ENCODE data around the gene RFPL1. TPM values are rescaled to one million over a fixed set of nuclear protein-coding genes. Genes with fewer than 3 reads are reported as not detected.

Gene RFPL1
- total RNA-seq, 4 donors from 2014 or later = not detected

GRCh38 chr22:29433856-29434255, 4.5 kb upstream of the RFPL1 start:
- TF ChIP-seq POLR2AphosphoS5 (IDR thresholded peaks at IDR 0.05) = no peak
- no peak for TF ChIP-seq POLR2A (IDR thresholded peaks at IDR 0.05)
- H3K27me3 ChIP-seq = peaks cover 43% of the 10 kb centered on the region
- ATAC-seq = no peak
- H3K36me3 ChIP-seq = no peaks in the 10 kb centered on the region
- H3K4me3 ChIP-seq = no peak overlapping the region
- no peak overlapping the region for H3K27ac ChIP-seq
- H3K9me3 ChIP-seq = no peaks in the 10 kb centered on the region
- H3K4me1 ChIP-seq = no peaks in the 10 kb centered on the region
- WGBS, 2 donors (ENCODE audit: low coverage in 1 of 2) = 95 to 100% methylated on average over 1 to 3 of the region's 3 CpGs

GRCh38 chr22:29434288-29434687, 4.1 kb upstream of the RFPL1 start:
- Histone ChIP-seq H3K27ac (no peak overlapping the region), H3K4me1 (no peaks in the 10 kb centered on the region), H3K4me3 (no peak overlapping the region), H3K27me3 (peaks cover 47% of the 10 kb centered on the region), H3K36me3 (no peaks in the 10 kb centered on the region), H3K9me3 (no peaks in the 10 kb centered on the region)
- 88 to 92% methylated on average over 5 to 7 of the region's 7 CpGs for WGBS, 2 donors (ENCODE audit: low coverage in 1 of 2)
- TF ChIP-seq CTCF (IDR thresholded peaks at IDR 0.05) = no peak
- ATAC-seq = no peak

GRCh38 chr22:29435236-29436136, 2.9 kb upstream of the RFPL1 start:
- Histone ChIP-seq H3K4me3 (no peak overlapping the region), H3K36me3 (no peaks in the 10 kb centered on the region), H3K27me3 (peaks cover 47% of the 10 kb centered on the region), H3K4me1 (no peaks in the 10 kb centered on the region), H3K9me3 (no peaks in the 10 kb centered on the region), H3K27ac (no peak overlapping the region)
- TF ChIP-seq EP300 (IDR thresholded peaks at IDR 0.05) (no peak), POLR2A (IDR thresholded peaks at IDR 0.05) (no peak), POLR2AphosphoS5 (IDR thresholded peaks at IDR 0.05) (no peak), CTCF (IDR thresholded peaks at IDR 0.05) (no peak)
- no peak for ATAC-seq
- 20 to 46% methylated on average over 5 of the region's 5 CpGs for WGBS, 2 donors (ENCODE audit: low coverage in 1 of 2)

GRCh38 chr22:29442976-29443375, 4.6 kb downstream of the RFPL1 start:
- Histone ChIP-seq H3K4me3 (no peak overlapping the region), H3K27me3 (peaks cover 17% of the 10 kb centered on the region), H3K27ac (no peak overlapping the region), H3K9me3 (no peaks in the 10 kb centered on the region), H3K36me3 (no peaks in the 10 kb centered on the region), H3K4me1 (no peaks in the 10 kb centered on the region)
- TF ChIP-seq POLR2AphosphoS5 (IDR thresholded peaks at IDR 0.05) = no peak
- no peak for TF ChIP-seq EP300 (IDR thresholded peaks at IDR 0.05)
- no peak for TF ChIP-seq POLR2A (IDR thresholded peaks at IDR 0.05)
- no peak for TF ChIP-seq CTCF (IDR thresholded peaks at IDR 0.05)
- 17 to 36% methylated on average over 1 of the region's 1 CpG for WGBS, 2 donors (ENCODE audit: low coverage in 1 of 2)
- no peak for ATAC-seq

- no peak overlapping the region for H3K27ac ChIP-seq
- no peak for TF ChIP-seq POLR2AphosphoS5 (IDR thresholded peaks at IDR 0.05)
- TF ChIP-seq CTCF (IDR thresholded peaks at IDR 0.05) = no peak
- no peak for TF ChIP-seq EP300 (IDR thresholded peaks at IDR 0.05)
- TF ChIP-seq POLR2A (IDR thresholded peaks at IDR 0.05) = no peak
- no peaks in the 10 kb centered on the region for H3K4me1 ChIP-seq
- no peak for ATAC-seq
- no peaks in the 10 kb centered on the region for H3K9me3 ChIP-seq
- no peak overlapping the region for H3K4me3 ChIP-seq
- peaks cover 17% of the 10 kb centered on the region for H3K27me3 ChIP-seq
- no peaks in the 10 kb centered on the region for H3K36me3 ChIP-seq
- WGBS, 2 donors (ENCODE audit: low coverage in 1 of 2) = 64 to 71% methylated on average over 5 to 6 of the region's 6 CpGs
These were observed 5.1 kb downstream of the RFPL1 start for GRCh38 chr22:29443452-29443851.

All from gastroesophageal sphincter (tissue), 4 donors.